Measurements from ENCODE around the gene JOSD1. TPM values are rescaled to one million over a fixed set of nuclear protein-coding genes. Genes with fewer than 3 reads are reported as not detected.

JOSD1 gene
- total and polyA plus RNA-seq, 3 donors from 2014 or later: 40.9 to 91.0 (median 70.3) TPM

- DNase-seq: no peak
- TF ChIP-seq CTCF (IDR thresholded peaks at IDR 0.05) (no peak), POLR2A (IDR thresholded peaks at IDR 0.05) (no peak)
- Histone ChIP-seq H3K9me3 (no peaks in the 10 kb centered on the region), H3K36me3 (ENCODE audit: low read depth, missing control alignments) (no peaks in the 10 kb centered on the region), H3K27ac (peak overlapping the region; percentile 74 to 82), H3K4me1 (peaks cover 29% of the 10 kb centered on the region), H3K27me3 (no peaks in the 10 kb centered on the region), H3K4me3 (peak overlapping the region; percentile 83 to 89)
- WGBS, 2 donors: 23 to 25% methylated on average over 10 of the region's 10 CpGs
- intact Hi-C loops (cut with DNase I; ENCODE audit: low total_unique reads): loop anchor here (10.0 kb wide), 1 partner anchor 50 kb away; the partner anchor contains the start of gene SUN2
These were observed 4.0 kb upstream of the JOSD1 start for GRCh38 chr22:38704654-38705234.

- 0 to 1% methylated on average over 9 to 25 of the region's 57 CpGs for WGBS, 2 donors
- no peak for DNase-seq
- intact Hi-C loops (cut with DNase I; ENCODE audit: low total_unique reads): loop anchor here (10.0 kb wide), 1 partner anchor 54 kb away; the partner anchor contains the start of gene SUN2
These were observed 414 bp downstream of the JOSD1 start for GRCh38 chr22:38700270-38700788.

GRCh38 chr22:38699784-38700183, 959 bp downstream of the JOSD1 start:
- Histone ChIP-seq H3K4me1 (peaks cover 45% of the 10 kb centered on the region), H3K36me3 (ENCODE audit: low read depth, missing control alignments) (no peaks in the 10 kb centered on the region)
- no peak for DNase-seq

More at GRCh38 chr22:38700270-38700788, 414 bp downstream of the JOSD1 start:
- Histone ChIP-seq H3K27ac (peak overlapping the region; percentile 97 to 99), H3K4me1 (peaks cover 49% of the 10 kb centered on the region), H3K4me3 (peak overlapping the region; percentile 81 to 89), H3K27me3 (no peaks in the 10 kb centered on the region), H3K36me3 (ENCODE audit: low read depth, missing control alignments) (no peaks in the 10 kb centered on the region), H3K9me3 (no peaks in the 10 kb centered on the region)
- no peak for TF ChIP-seq CTCF (IDR thresholded peaks at IDR 0.05)

GRCh38 chr22:38699143-38699542, 1.6 kb downstream of the JOSD1 start:
- intact Hi-C loops (cut with DNase I; ENCODE audit: low total_unique reads): no loop called here
- no peak for DNase-seq
- H3K27me3 ChIP-seq: no peaks in the 10 kb centered on the region
- H3K4me1 ChIP-seq: peaks cover 43% of the 10 kb centered on the region
- no peaks in the 10 kb centered on the region for H3K9me3 ChIP-seq
- 34 to 37% methylated on average over 5 of the region's 5 CpGs for WGBS, 2 donors
- peak overlapping the region in 1 of 2 donors; percentile 99 for H3K27ac ChIP-seq
- peak overlapping the region in 1 of 2 donors; percentile 89 for H3K4me3 ChIP-seq
- H3K36me3 ChIP-seq (ENCODE audit: low read depth, missing control alignments): no peaks in the 10 kb centered on the region
- TF ChIP-seq POLR2A (IDR thresholded peaks at IDR 0.05) (no peak), CTCF (IDR thresholded peaks at IDR 0.05) (no peak)

More at GRCh38 chr22:38699784-38700183, 959 bp downstream of the JOSD1 start:
- intact Hi-C loops (cut with DNase I; ENCODE audit: low total_unique reads): loop anchor here (10.0 kb wide), 1 partner anchor 55 kb away; the partner anchor contains the start of gene SUN2
- no peaks in the 10 kb centered on the region for H3K27me3 ChIP-seq
- peak overlapping the region; percentile 81 to 89 for H3K4me3 ChIP-seq
- 10 to 14% methylated on average over 6 of the region's 6 CpGs for WGBS, 2 donors
- TF ChIP-seq CTCF (IDR thresholded peaks at IDR 0.05) (no peak), POLR2A (IDR thresholded peaks at IDR 0.05) (no peak)
- H3K9me3 ChIP-seq: no peaks in the 10 kb centered on the region
- peak overlapping the region; percentile 97 to 99 for H3K27ac ChIP-seq

Measured in testis (tissue), 3 donors.